DMS53 treated with DMSO at 0.1 percent for 48 hours (cell line): ENCODE results near the gene ARHGAP35.
A peak's percentile ranks its signal among the peaks of the same experiment; 100 is the strongest.
"Not testable (repeated sequence)": the region's sequence is repeated elsewhere in the genome, so short reads cannot be mapped to it uniquely, and the experiment has no call there.

ENCODE experiments used
- DNase-seq: peaks from one replicate; lab custom pipeline; 2025; ENCODE audit not compliant: unreplicated experiment; lab: John Stamatoyannopoulos, UW

Gene ARHGAP35

GRCh38 chr19:46842791-46843190, 18.0 kb upstream of the ARHGAP35 start:
- no peak for DNase-seq

DNA sequence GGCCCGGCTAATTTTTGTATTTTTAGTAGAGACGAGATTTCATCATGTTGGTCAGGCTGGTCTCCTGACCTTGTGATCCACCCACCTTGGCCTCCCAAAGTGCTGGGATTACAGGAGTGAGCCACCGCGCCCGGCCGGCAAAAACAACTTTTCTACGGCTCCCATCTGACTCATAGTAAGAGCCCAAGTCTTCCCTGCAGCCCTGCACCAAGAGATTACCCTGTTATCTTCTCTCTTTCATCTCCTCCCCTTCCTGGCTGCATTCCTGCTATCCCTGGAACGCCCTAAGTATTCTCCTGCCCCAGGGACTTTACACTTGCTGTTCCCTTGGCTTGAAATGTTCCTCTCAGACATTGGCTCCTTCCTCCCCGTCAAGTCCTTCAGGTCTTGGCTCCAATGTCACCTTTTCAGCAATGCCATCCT, 16.7 kb upstream of the ARHGAP35 start:
- DNase-seq = no peak

DNA sequence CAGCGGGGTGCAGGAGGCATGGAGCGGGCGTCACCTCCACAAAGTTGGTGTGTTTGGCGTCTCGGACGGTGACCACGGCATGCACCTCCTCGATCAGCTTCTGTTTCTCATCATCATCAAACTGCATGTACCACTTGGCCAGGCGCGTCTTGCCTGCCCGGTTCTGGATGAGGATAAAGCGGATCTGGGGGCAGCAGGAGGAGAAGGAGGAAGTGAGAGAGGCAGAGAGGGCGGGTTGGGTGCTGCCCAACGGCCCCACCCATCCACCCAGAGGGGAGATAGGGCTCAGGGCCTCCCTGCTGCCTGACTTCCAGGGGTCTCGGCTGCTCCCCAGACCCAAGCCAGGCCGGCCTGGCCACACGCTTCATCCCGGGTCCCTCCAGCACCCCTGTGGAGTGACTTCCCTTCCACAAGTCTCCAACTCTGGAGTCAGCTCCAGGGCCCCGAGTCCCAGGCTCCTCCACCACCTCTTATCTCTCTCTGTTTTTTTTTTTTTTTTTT, 14.8 kb upstream of the ARHGAP35 start:
- no peak for DNase-seq

- no peak for DNase-seq
Observed at GRCh38 chr19:46847528-46847927, 13.3 kb upstream of the ARHGAP35 start.

GRCh38 chr19:46848389-46848788, 12.4 kb upstream of the ARHGAP35 start:
- no peak for DNase-seq

- no peak for DNase-seq
Observed at GRCh38 chr19:46849610-46850009, 11.2 kb upstream of the ARHGAP35 start.

DNA sequence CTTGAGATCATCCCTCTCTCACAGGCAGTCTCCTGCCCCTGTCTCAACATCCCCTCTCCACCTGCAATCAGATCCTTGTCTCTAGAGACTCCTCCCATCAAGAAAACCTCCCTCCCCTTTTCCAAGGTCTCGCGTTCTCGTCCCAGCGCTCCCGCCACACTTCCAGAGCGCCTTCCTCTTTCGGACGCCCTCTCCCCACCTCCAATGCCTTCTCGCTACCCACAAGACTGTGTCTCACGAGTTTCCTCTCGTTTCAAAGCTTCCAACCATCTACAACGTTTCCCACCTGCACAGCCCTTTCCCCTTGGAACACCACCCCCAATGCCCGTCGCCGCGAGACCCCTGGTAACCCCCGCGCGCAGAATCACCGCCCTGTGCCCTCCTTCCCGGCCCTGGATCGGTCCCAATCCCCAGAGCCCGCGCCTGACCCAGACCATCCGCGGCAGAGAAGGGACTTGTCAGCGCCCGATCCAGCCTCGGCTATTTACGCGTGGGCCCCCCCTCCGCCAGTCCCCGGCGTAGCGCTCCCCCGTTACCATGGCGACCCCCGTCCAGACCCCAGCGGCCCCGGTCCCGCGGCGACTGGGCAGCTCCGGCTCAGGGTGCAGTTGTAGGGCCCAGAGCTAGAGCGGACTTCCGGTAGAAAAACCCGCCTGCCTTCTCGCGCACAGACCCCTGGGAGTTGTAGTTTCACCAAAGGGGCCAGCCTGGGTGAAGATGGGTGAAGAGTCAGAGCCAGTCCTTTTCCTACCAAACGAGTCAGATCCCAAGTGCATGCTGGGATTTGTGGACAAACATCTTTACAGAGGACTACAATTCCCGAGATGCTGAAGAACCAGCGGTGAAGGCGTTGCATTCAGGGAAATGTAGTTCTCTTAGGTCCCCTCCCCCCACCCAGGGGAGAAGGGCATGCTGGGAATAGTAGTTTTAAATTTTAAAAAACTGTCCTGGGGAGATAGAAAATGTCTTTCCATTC, 10.3 kb upstream of the ARHGAP35 start, which contains the start of gene AP2S1:
AP2S1 (minus strand) TSS at position 619 of the 976 bp plus-strand sequence; CDS start at position 539, 80 bp downstream.
- DNase-seq = peak; percentile 99

DNA sequence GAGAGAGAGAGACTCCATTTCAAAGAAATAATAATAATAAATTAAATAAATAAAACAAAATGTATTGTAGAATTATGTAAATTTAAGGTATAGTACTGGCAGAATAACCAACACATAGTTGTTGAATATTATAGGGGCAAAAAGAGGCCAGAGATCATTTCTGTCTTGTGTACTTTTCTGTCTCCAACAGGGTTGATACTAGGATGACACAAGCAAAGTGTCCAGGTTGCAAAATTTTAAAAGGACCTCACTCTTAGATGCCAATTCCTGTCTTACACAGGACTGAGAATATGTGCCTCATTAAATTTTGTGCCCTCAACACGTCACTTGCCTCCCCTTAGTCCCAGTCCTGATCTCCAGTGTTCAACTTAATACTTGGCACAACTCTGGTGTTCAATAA, 8.0 kb upstream of the ARHGAP35 start:
- DNase-seq = no peak

DNA sequence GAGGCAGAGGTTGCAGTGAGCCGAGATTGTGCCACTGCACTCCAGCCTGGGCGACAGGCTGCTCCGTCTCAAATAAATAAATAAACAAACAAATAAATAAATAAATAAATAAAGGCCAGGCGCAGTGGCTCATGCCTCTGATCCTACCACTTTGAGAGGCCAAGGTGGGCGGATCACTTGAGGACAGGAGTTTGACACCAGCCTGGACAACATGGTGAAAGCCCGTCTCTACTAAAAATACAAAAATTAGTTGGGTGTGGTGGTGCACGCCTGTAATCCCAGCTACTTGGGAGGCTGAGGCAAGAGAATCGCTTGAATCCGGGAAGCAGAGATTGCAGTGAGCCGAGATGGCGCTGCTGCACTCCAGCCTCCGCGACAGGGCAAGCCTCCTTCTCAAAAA, 6.1 kb upstream of the ARHGAP35 start:
- DNase-seq = not testable (repeated sequence)

- peak; percentile 95 for DNase-seq
Observed at GRCh38 chr19:46856062-46857022, 4.5 kb upstream of the ARHGAP35 start.

- no peak for DNase-seq
Observed at GRCh38 chr19:46859637-46860124, 1.1 kb upstream of the ARHGAP35 start.

DNA sequence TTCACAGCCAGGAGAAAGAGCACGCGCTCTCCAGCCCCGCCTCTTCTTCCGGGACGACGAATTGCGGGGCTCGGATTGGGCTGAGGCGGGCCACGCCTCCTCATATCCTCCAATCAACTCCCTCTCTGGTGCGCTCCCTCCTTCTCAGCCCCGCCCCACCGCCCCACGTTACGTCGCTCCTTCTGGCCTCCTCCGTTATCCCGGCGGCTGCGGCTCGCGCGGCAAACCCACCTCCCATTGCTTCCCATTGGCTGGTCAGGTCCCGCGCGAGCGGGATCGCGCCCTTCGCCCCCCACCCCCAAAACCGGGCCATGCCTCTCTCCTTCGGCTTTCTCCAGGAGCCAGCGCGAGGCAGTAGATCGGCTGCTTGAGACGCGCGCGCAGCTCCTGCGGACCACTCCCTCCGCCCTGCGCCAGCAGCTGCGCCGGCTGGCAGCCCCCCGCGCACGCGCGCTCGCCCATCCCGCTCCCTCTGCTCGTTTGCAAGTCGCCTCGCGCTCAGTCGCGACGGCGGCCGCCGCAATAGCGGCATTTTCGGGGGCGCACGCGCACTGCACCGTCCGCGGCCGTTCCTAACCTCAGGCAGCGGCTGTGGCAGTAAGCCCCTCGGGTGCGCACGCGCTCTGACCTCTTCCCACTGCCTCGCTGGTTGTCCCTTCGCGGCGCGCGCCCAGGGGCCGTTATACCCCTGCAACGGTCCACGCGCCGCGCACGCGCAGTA, 512 bp upstream of the ARHGAP35 start:
- peak; percentile 96 for DNase-seq

DNA sequence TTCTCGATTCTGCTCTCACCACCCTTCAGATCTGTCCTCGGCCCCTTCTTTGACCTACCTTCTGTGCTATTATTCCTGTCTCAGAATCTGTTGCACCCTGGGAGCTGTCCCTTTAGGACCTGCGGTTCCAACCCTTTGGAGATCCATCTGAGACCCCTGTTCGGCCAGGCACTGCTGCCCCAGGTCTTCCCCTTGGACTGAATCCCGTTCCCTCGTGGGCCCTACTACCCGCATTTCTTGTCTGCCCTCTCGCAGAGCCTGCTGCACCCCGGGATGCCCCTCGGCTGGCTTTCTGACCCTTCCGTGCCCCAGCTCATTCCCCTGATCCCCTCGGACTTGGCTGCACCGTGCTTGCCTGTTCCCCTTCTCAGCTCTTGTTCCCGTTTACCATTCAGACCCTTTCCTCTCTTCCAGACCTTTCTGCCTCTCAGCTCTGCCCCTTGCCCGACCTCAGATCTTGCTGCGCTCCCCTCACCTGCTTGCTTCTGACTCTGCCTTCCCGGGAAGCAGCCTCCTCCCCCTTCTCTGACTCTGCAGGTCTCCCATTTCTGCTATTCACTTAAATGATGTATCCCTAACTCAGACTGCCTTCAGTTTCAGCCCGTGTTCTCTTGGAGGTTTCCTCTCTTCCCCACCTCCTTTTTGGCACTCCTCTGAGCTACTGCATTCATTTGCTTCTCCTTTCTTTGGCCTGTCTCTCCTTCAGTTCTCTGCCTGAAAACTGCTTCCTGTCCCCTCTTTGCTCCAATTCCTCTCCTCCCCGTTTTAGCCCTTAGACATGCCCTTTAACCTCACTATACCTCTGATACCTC, 1.1 kb downstream of the ARHGAP35 start:
- no peak for DNase-seq

- no peak for DNase-seq
Observed at GRCh38 chr19:46862503-46862834, 1.7 kb downstream of the ARHGAP35 start.

- DNase-seq = no peak
Observed at GRCh38 chr19:46862974-46863632, 2.3 kb downstream of the ARHGAP35 start.

- no peak for DNase-seq
Observed at GRCh38 chr19:46863818-46864629, 3.2 kb downstream of the ARHGAP35 start.

- DNase-seq = peak; percentile 82
Observed at GRCh38 chr19:46866407-46867136, 5.8 kb downstream of the ARHGAP35 start.

GRCh38 chr19:46867170-46867569, 6.4 kb downstream of the ARHGAP35 start:
- no peak for DNase-seq
